Epithelial cell of proximal tubule (primary cell): ENCODE measurements around the gene TRIP12. TPM values are rescaled to one million over a fixed set of nuclear protein-coding genes. Genes with fewer than 3 reads are reported as not detected.
"Not testable (repeated sequence)": the region's sequence is repeated elsewhere in the genome, so short reads cannot be mapped to it uniquely, and the experiment has no call there.

Experiments
- DNase-seq: peaks from one replicate; pipeline ENCODE4 v3.0.0-alpha.2; 2011; ENCODE audit warnings: low read depth
- H3K4me3 ChIP-seq: 2 replicates; pipeline ENCODE4 v1.5.1; 2011; ENCODE audit warnings: low read depth, mild to moderate bottlenecking, low read length
- total RNA-seq: library from RNA; depleted of rRNA; stranded (reverse); fragments of >200 nt; gene quantifications from 2 replicates; pipeline ENCODE4 v1.2.3, GENCODE V29; 2015
- TF ChIP-seq, protein P1 (sequence below): conservative IDR thresholded peaks from 2 replicates; pipeline ENCODE4 v1.5.1; 2012; ENCODE audit warnings: low read depth, mild to moderate bottlenecking, low read length

Gene TRIP12
- total RNA-seq, 1 donor from 2014 or later = 84.1 TPM

DNA sequence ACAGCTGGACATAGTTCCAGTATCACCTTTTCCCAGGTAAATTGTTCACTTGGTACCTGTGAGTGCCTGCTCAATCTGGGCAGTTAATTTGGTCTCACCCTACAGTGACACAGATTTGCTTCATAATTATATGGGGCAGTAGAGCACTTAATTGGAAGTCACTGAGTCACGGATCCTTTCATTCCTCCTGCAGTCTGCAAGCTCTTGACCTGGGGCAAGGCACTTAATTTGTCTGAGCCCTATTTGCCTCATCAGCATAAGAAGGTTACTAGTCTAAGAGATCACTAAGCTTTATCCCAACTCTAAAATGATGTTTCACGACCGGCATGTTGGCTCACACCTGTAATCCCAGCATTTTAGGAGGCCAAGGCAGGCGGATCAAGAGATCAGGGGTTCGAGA is 9.4 kb upstream of the TRIP12 start:
- TF ChIP-seq, protein P1, sequence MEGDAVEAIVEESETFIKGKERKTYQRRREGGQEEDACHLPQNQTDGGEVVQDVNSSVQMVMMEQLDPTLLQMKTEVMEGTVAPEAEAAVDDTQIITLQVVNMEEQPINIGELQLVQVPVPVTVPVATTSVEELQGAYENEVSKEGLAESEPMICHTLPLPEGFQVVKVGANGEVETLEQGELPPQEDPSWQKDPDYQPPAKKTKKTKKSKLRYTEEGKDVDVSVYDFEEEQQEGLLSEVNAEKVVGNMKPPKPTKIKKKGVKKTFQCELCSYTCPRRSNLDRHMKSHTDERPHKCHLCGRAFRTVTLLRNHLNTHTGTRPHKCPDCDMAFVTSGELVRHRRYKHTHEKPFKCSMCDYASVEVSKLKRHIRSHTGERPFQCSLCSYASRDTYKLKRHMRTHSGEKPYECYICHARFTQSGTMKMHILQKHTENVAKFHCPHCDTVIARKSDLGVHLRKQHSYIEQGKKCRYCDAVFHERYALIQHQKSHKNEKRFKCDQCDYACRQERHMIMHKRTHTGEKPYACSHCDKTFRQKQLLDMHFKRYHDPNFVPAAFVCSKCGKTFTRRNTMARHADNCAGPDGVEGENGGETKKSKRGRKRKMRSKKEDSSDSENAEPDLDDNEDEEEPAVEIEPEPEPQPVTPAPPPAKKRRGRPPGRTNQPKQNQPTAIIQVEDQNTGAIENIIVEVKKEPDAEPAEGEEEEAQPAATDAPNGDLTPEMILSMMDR = no peak
- no peak for DNase-seq
- H3K4me3 ChIP-seq = no peak overlapping the region

DNA sequence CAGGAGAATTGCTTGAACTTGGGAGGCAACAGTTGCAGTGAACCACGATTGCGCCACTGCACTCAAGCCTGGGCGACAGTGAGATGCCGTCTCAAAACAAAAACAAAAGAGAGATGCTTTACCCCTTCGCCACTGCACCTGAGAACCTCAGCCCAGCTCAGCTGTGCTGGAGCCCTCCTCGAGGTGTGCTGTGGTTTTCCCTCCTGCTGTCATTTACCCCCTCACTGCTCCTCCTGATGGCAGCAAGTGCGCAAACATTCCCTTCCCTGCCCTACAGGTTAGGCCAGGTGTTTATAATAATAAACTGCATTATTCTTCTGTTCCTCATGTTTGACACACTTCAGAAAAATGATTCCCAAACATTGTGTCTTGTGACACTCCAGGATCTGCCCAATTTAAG is 8.8 kb upstream of the TRIP12 start:
- TF ChIP-seq, protein P1 = no peak
- H3K4me3 ChIP-seq = no peak overlapping the region
- no peak for DNase-seq

DNA sequence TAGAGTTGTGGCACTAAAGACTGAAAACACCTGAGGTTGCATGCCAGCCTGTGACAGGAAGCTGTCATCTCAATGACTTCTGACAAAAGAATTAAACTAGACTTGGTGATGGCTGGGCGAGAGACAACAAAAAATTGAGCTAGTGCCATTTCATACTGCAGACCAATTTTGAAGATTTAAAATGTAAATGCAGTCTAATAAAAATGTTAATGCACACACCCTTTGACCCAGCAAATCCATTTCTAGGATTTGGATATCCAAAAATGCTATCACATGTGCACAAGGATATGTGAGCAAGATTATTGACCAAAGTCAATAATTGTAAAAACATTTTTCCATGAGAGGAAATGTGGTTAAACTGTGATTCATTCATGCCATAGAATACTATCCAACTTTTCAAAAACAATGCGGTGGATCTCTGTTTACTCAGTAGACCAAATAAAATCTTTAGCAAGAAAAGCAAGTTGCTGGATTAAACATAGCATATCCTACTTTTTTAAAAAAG is 6.1 kb upstream of the TRIP12 start:
- TF ChIP-seq, protein P1 = no peak
- DNase-seq = no peak
- no peak overlapping the region for H3K4me3 ChIP-seq

DNA sequence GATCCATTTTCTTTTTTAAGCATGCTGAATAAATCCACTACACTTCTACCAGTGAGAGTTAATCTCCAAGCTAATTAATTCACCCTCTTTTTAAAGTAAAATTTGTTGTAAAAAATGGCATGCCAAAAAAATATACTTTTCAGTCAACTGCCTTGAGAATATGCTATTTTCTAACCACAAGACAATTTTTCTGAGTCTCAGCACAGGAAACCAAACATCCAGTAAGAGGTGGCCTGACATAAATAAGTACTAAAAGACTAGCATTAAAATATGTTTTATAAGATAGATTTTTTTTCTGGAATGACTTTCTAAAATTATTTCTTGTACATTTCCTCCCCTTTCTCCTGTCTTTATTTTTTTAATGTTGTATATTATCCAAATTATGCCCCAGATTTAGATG is 3.4 kb upstream of the TRIP12 start:
- DNase-seq = no peak
- TF ChIP-seq, protein P1 = no peak
- H3K4me3 ChIP-seq = no peak overlapping the region

DNA sequence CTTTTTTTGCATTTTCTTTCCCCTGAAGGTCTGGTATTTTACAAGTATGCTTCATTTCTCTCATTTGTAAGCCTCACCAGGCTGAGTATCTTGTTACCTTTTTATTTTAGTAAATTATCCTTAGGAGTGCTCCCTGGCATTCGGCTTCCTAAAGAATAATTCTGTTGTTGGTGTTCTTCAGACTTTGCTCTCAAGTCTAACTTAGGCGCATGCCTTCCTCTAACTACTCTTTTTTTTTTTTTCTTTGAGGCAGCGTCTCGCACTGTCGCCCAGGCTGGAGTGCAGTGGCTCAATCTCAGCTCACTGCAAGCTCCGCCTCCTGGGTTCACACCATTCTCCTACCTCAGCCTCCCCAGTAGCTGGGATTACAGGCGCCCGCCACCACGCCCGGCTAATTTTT is 2.7 kb upstream of the TRIP12 start:
- DNase-seq = not testable (repeated sequence)

DNA sequence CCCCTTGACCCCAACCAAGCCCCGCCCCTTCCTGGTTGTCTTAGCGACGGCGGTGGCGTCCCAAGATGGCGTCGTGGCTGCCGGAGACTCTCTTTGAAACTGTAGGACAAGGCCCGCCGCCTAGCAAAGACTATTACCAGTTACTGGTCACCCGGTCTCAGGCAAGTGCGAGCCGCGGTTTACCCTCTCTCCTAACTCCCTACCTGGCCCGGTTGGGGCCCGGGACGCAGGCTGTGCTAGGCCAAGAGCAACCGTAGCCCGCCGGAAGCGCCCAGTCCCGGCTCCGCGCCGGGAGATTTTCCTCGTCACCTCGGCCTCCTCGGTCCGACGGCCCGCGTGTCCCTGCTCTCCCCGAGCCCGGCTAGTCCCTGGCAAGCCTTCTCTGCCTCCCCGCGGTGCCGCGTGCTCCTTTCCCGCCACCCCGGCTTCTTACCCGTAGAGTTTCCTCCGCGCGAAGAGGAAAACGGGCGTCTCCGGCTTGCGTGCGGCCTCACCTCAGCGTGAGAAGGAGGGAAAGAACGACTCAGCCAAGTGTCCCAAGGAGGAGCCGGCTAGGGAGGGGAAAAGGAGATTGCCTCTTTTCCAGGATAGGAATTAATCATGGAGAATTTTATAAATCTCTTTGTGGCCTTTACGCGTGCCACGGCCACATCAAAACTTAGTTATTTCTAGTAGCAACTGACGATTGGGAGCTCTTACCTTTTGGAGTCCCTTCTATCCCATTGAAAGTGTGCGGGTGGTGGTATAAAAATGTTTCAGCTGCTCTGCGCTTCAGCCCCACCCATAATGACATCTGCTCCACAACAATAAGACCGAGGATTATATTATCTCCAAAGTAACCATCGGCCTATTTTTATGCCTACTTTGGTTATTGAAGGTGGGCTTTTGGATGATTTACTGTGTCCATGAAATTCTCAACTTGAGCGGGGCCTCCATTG is 909 bp upstream of the TRIP12 start, which contains the start of gene FBXO36:
FBXO36 (plus strand) TSS at position 55 of the 938 bp plus-strand sequence; CDS start at position 66, 11 bp downstream.
- no peak for DNase-seq
- H3K4me3 ChIP-seq = peak within 1 kb of the TSS; percentile 74
- TF ChIP-seq, protein P1 = no peak

More for the DNA sequence above, 2.7 kb upstream of the TRIP12 start:
- H3K4me3 ChIP-seq = not testable (repeated sequence)

DNA sequence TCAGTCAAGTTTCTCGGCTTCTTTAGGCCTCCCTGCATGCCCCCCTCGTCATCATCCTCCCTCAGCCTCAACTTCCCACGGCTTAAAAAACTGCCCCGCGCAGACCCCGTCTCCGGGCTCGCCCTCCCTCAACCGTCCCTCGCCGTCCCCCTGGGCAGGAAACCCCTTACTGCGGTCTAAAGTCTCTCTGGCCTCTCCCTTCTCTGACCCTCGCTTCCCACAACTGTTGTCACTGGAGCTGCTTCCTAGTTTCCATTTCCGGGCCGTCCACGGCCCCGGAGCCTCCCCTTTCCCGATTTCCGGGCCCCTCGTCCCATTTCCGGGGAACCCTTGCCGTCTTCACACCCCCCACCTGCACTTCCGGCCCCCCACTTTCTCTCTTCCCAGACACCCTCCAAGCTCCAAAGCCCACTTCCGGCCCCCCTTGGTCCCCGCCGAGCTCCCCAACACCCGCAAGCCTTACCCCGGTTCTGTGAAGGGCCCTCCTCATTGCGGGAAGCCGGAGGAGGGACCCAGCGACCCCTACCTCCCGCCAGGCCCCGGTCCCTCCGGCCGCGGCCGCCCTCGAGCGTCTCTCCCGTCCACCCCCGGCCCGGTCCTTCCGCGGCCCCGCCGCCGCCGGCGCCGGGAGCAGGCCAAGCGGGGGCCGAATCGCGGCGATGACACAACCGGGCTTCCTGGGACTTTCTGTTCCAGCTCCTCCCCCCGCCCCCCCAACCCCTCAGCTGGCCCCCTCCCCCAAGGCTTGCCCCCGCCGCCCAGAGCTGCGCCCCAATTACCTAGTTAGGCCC is 513 bp downstream of the TRIP12 start:
- no peak for DNase-seq
- TF ChIP-seq, protein P1 = no peak
- peak overlapping the region; percentile 74 for H3K4me3 ChIP-seq
